NCI-H1694 (cell line): ENCODE results near the gene ZDHHC4.
"Not testable (repeated sequence)": the region's sequence is repeated elsewhere in the genome, so short reads cannot be mapped to it uniquely, and the experiment has no call there.

Experiments used
- DNase-seq: peaks from one replicate; lab custom pipeline; 2025; lab: John Stamatoyannopoulos, UW

Gene ZDHHC4

GRCh38 chr7:6607651-6608051 lies 30.4 kb downstream of the ZDHHC4 start:
- DNase-seq = no peak

- DNase-seq = no peak
Measured at GRCh38 chr7:6608081-6608480, 30.8 kb downstream of the ZDHHC4 start.

- DNase-seq = no peak
Measured at GRCh38 chr7:6608794-6609193, 31.5 kb downstream of the ZDHHC4 start.

GRCh38 chr7:6612819-6613218 lies 35.6 kb downstream of the ZDHHC4 start:
- DNase-seq = no peak

- no peak for DNase-seq
Measured at GRCh38 chr7:6613706-6614105, 36.5 kb downstream of the ZDHHC4 start.

GRCh38 chr7:6614953-6615722 lies 37.9 kb downstream of the ZDHHC4 start, which contains the start of gene ZNF853:
Gene ZNF853, plus strand, starts transcription at chr7:6615610. Its CDS starts 565 bp downstream, at chr7:6616175.
- no peak for DNase-seq

- no peak for DNase-seq
Measured at GRCh38 chr7:6615723-6616555, 38.7 kb downstream of the ZDHHC4 start.

GRCh38 chr7:6616854-6617643 lies 39.8 kb downstream of the ZDHHC4 start:
- DNase-seq = no peak

- no peak for DNase-seq
Measured at GRCh38 chr7:6618621-6619020, 41.4 kb downstream of the ZDHHC4 start.

- DNase-seq = no peak
Measured at GRCh38 chr7:6619961-6620360, 42.7 kb downstream of the ZDHHC4 start.

- peak; percentile 40 for DNase-seq
Measured at GRCh38 chr7:6621195-6622133, 44.2 kb downstream of the ZDHHC4 start.

GRCh38 chr7:6622134-6622710 lies 45.0 kb downstream of the ZDHHC4 start:
- no peak for DNase-seq

GRCh38 chr7:6623589-6624245 lies 46.5 kb downstream of the ZDHHC4 start:
- no peak for DNase-seq

GRCh38 chr7:6624246-6624611 lies 47.0 kb downstream of the ZDHHC4 start:
- no peak for DNase-seq

GRCh38 chr7:6628045-6628444 lies 50.8 kb downstream of the ZDHHC4 start:
- DNase-seq = peak; percentile 56

- DNase-seq = no peak
Measured at GRCh38 chr7:6630007-6630849, 53.0 kb downstream of the ZDHHC4 start.

- no peak for DNase-seq
Measured at GRCh38 chr7:6631605-6632004, 54.4 kb downstream of the ZDHHC4 start.

GRCh38 chr7:6634021-6634420 lies 56.8 kb downstream of the ZDHHC4 start:
- no peak for DNase-seq

- not testable (repeated sequence) for DNase-seq
Measured at GRCh38 chr7:6634971-6635370, 57.7 kb downstream of the ZDHHC4 start.
